Mesothelial cell of epicardium (in vitro differentiated cells): Measurements from ENCODE around the gene SRPK3. TPM values are rescaled to one million over a fixed set of nuclear protein-coding genes. Genes with fewer than 3 reads are reported as not detected.

ENCODE experiments used
- DNase-seq, 2 experiments: peaks; one replicate each; pipeline ENCODE4 v3.0.0; 2021; ENCODE audit warnings: low spot score in 2 of 2; ENCODE audit not compliant: unreplicated experiment in 2 of 2
- H3K27ac Mint-ChIP-seq: 2 replicates; pipeline ENCODE4 v1.8.0; 2021; ENCODE audit warnings: mixed read lengths
- H3K27me3 Mint-ChIP-seq: 2 replicates; pipeline ENCODE4 v1.8.0; 2021; ENCODE audit warnings: low read depth, mixed read lengths
- H3K36me3 Mint-ChIP-seq: 2 replicates; pipeline ENCODE4 v1.8.0; 2021; ENCODE audit warnings: mixed read lengths
- H3K4me1 Mint-ChIP-seq: 2 replicates; pipeline ENCODE4 v1.8.0; 2021; ENCODE audit warnings: mixed read lengths
- H3K4me3 Mint-ChIP-seq: 2 replicates; pipeline ENCODE4 v1.8.0; 2021; ENCODE audit warnings: mild to moderate bottlenecking, moderate library complexity, mixed read lengths
- H3K9me3 Mint-ChIP-seq: 2 replicates; pipeline ENCODE4 v1.8.0; 2021; ENCODE audit warnings: mixed read lengths
- CTCF ChIP-seq: fragments of 200-600 bp; sonication (generic); IDR thresholded peaks from one replicate; pipeline ENCODE4 v1.5.0; 2021; ENCODE audit warnings: antibody characterized with exemption; ENCODE audit not compliant: unreplicated experiment
- total RNA-seq: library from RNA; stranded (reverse); gene quantifications from 3 replicates; pipeline ENCODE4 v1.2.1, GENCODE V29; 2021

The SRPK3 gene
- total RNA-seq, 1 donor from 2014 or later, result not detected

GRCh38 chrX:153764786-153765137, 16.1 kb upstream of the SRPK3 start:
- H3K27ac Mint-ChIP-seq, result no peak overlapping the region
- no peak for DNase-seq
- H3K4me3 Mint-ChIP-seq, result no peak overlapping the region
- H3K4me1 Mint-ChIP-seq, result peaks cover 10% of the 10 kb centered on the region
- TF ChIP-seq CTCF, result no peak
- no peaks in the 10 kb centered on the region for H3K9me3 Mint-ChIP-seq
- H3K27me3 Mint-ChIP-seq, result no peaks in the 10 kb centered on the region
- no peaks in the 10 kb centered on the region for H3K36me3 Mint-ChIP-seq

- Mint-ChIP-seq H3K27ac (peak overlapping the region; percentile 74), H3K4me1 (peaks cover 10% of the 10 kb centered on the region), H3K27me3 (no peaks in the 10 kb centered on the region), H3K9me3 (no peaks in the 10 kb centered on the region), H3K36me3 (no peaks in the 10 kb centered on the region), H3K4me3 (no peak overlapping the region)
- no peak for DNase-seq
- TF ChIP-seq CTCF, result no peak
These were observed 15.4 kb upstream of the SRPK3 start for GRCh38 chrX:153765138-153766079.

- H3K4me3 Mint-ChIP-seq, result peak overlapping the region; percentile 46
- peak overlapping the region; percentile 74 for H3K27ac Mint-ChIP-seq
- peak in 1 of 2 experiments; percentile 27 for DNase-seq
- no peaks in the 10 kb centered on the region for H3K27me3 Mint-ChIP-seq
- no peak for TF ChIP-seq CTCF
- peaks cover 10% of the 10 kb centered on the region for H3K4me1 Mint-ChIP-seq
- no peaks in the 10 kb centered on the region for H3K36me3 Mint-ChIP-seq
- H3K9me3 Mint-ChIP-seq, result no peaks in the 10 kb centered on the region
These were observed 14.6 kb upstream of the SRPK3 start for GRCh38 chrX:153766098-153766817.

GRCh38 chrX:153766871-153767673, 13.8 kb upstream of the SRPK3 start:
- Mint-ChIP-seq H3K27me3 (no peaks in the 10 kb centered on the region), H3K4me3 (no peak overlapping the region), H3K36me3 (no peaks in the 10 kb centered on the region), H3K9me3 (no peaks in the 10 kb centered on the region), H3K4me1 (peaks cover 10% of the 10 kb centered on the region), H3K27ac (peak overlapping the region; percentile 21)
- TF ChIP-seq CTCF, result no peak
- no peak for DNase-seq

- Mint-ChIP-seq H3K4me1 (peaks cover 10% of the 10 kb centered on the region), H3K36me3 (no peaks in the 10 kb centered on the region), H3K4me3 (no peak overlapping the region), H3K27me3 (no peaks in the 10 kb centered on the region), H3K9me3 (no peaks in the 10 kb centered on the region), H3K27ac (no peak overlapping the region)
- no peak for TF ChIP-seq CTCF
- DNase-seq, result no peak
These were observed 13.2 kb upstream of the SRPK3 start for GRCh38 chrX:153767674-153768055.
